NT2/D1 (cell line): ENCODE results near the gene CTSF.
"Not testable (repeated sequence)": the region's sequence is repeated elsewhere in the genome, so short reads cannot be mapped to it uniquely, and the experiment has no call there.

Source experiments
- DNase-seq: peaks from one replicate; pipeline ENCODE4 v3.0.0-alpha.2; 2011; ENCODE audit warnings: low read depth, low spot score
- H3K27me3 ChIP-seq: 2 replicates; pipeline ENCODE4 v1.6.0; 2011; ENCODE audit warnings: mild to moderate bottlenecking; ENCODE audit not compliant: insufficient read length, insufficient read depth
- H3K36me3 ChIP-seq: 2 replicates; pipeline ENCODE4 v1.6.1; 2011; ENCODE audit warnings: mild to moderate bottlenecking, low read length, mixed read lengths; ENCODE audit not compliant: insufficient read depth, insufficient read length
- H3K4me1 ChIP-seq: 2 replicates; pipeline ENCODE4 v1.5.1; 2011; ENCODE audit not compliant: insufficient read depth, insufficient read length
- H3K4me3 ChIP-seq: 2 replicates; pipeline ENCODE4 v1.5.1; 2011; ENCODE audit warnings: low read depth; ENCODE audit not compliant: insufficient read length
- H3K9ac ChIP-seq: 2 replicates; pipeline ENCODE4 v1.6.0; 2011; ENCODE audit warnings: low read depth; ENCODE audit not compliant: insufficient read length
- H3K9me3 ChIP-seq: 2 replicates; pipeline ENCODE4 v1.5.1; 2011; ENCODE audit warnings: mild to moderate bottlenecking, low read length; ENCODE audit not compliant: insufficient read depth
- SUZ12 ChIP-seq: IDR thresholded peaks from 2 replicates; pipeline ENCODE4 v1.6.1; 2011; ENCODE audit not compliant: insufficient read length, insufficient read depth; ENCODE audit errors: extremely low read depth
- YY1 ChIP-seq: IDR thresholded peaks from 2 replicates; pipeline ENCODE4 v1.6.1; 2011; ENCODE audit not compliant: insufficient read length, insufficient read depth
- ZNF274 ChIP-seq: IDR thresholded peaks from 2 replicates; pipeline ENCODE4 v1.6.1; 2011; ENCODE audit warnings: mild to moderate bottlenecking, low read depth, low read length

CTSF gene

DNA sequence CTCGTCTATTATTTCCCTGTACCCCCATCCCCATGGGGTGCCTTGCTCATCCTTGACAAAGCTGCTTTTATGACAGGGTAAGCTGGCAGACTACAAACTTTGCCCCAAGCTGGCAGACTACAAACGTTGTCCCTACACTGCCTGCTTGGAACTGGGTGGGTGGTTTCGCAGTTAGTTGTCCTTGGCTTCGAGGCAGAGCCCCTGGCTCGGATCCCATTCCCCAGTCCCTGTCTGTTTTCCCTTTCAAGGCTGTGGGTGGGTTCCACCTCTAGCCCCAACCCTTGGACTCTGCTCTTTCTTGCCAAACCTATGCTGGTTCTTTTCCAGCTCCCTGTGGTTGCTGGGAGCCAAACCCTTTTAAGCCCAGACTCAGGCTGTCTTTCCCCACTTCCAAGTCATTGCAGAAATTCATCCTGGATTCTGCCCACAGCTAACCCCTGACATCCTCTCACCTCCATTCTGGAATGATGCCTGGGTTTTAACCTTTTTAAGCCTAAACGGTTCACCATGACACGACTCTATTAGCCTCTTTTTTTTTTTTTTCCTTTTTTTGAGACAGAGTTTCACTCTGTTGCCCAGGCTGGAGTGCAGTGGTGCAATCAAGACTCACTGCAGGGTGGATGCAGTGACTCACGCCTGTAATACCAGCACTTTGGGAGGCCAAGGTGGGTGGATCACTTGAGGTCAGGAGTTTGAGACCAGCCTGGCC is 38.9 kb upstream of the CTSF start:
- DNase-seq = no peak
- peaks cover 5% of the 10 kb centered on the region; the same call in 1 of the 2 replicates for H3K9me3 ChIP-seq
- H3K36me3 ChIP-seq = peaks cover 50% of the 10 kb centered on the region
- H3K4me3 ChIP-seq = no peak overlapping the region
- peaks cover 4% of the 10 kb centered on the region for H3K4me1 ChIP-seq
- no peaks in the 10 kb centered on the region for H3K27me3 ChIP-seq
- H3K9ac ChIP-seq = no peak overlapping the region
- TF ChIP-seq YY1 = no peak
- TF ChIP-seq SUZ12 = no peak
- no peak for TF ChIP-seq ZNF274

DNA sequence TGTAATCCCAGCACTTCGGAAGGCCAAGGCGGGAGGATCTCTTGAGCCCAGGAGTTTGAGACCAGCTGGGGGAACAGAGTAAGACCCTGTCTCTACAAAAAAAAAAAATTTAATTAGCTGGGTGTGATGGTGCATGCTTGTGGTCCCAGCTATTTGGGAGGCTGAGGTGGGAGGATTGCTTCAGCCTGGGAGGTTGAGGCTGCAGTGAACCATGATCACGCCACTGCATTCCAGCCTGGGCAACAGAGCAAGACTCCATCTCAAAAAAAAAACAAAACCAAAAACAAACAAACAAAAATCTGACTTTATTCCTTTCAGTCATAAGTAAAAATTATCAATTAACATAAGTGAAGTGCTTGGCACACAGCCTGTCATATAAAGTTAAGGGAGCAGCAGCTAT is 38.2 kb upstream of the CTSF start:
- not testable (repeated sequence) for H3K9ac ChIP-seq, H3K4me3 ChIP-seq, H3K4me1 ChIP-seq, DNase-seq, H3K27me3 ChIP-seq, H3K9me3 ChIP-seq
- peaks cover 55% of the 10 kb centered on the region for H3K36me3 ChIP-seq

DNA sequence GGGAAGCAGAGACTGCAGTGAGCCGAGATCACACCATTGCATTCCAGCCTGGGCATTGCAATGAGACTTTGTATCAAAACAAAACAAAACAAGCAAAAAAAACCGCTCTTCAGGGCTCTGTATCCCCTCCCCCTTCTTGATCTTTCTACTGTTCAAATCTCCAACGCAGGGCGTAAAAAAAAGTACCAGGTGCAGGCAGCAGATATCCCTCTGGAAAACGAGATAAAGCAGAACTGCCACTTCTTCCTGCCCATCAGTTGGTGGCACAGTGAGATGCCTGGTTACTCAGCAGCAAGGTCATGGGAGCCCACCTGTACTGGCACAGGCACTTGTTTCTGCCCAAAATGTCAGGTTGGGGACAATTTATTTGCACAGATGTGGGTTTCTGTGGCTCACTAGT is 35.7 kb upstream of the CTSF start:
- TF ChIP-seq ZNF274 (no peak), SUZ12 (no peak), YY1 (no peak)
- Histone ChIP-seq H3K4me3 (no peak overlapping the region), H3K9ac (no peak overlapping the region), H3K27me3 (no peaks in the 10 kb centered on the region), H3K9me3 (no peaks in the 10 kb centered on the region), H3K4me1 (peaks cover 6% of the 10 kb centered on the region), H3K36me3 (peaks cover 71% of the 10 kb centered on the region)
- DNase-seq = no peak

DNA sequence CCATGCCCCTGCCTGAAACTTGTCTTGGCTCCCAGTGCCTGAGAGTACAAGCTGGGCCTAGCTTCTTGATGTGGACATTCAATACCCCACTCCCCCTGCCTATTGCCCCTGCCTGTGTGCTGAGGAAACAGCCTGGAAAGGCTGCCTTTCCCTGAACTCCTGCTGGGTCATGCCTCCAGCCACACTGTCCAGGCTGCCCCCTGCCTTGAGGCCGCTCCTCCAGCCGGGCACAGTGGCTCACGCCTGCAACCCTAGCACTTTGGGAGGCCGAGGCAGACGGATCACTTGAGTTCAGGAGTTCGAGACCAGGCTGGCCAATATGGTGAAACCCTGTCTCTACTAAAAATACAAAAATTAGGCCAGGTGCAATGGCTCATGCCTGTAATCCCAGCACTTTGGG is 34.7 kb upstream of the CTSF start:
- TF ChIP-seq YY1 (no peak), SUZ12 (no peak), ZNF274 (no peak)
- Histone ChIP-seq H3K9ac (no peak overlapping the region), H3K27me3 (no peaks in the 10 kb centered on the region), H3K36me3 (peaks cover 76% of the 10 kb centered on the region), H3K9me3 (no peaks in the 10 kb centered on the region), H3K4me1 (peaks cover 6% of the 10 kb centered on the region), H3K4me3 (no peak overlapping the region)
- no peak for DNase-seq

DNA sequence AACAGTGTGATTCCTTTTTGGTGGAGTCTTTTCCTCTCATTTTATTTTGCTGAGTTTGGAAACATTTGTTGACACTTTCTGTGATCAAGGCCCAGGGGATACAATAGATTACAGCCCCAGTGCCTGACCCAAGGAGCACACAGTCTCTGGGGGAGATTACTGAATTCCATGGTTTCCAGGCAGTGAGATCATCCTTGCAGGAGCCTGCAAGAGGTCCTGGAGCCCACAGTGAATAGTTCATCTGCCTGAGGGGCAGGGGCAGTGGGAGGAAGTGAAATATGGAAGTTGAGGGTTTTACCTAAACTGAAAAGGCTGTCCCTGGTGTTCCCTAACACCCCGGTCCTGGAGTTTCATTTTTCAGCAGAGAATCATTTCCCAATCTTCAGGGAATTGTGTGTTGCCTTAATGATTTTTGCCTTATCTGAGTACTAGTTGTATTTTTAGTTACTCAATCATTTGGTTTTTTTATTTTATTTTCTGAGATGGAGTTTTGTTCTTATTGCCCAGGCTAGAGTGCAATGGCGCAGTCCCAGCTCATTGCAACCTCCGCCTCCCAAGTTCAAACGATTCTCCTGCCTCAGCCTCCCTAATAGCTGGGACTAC is 32.3 kb upstream of the CTSF start:
- Histone ChIP-seq H3K36me3 (peaks cover 69% of the 10 kb centered on the region), H3K9ac (no peak overlapping the region), H3K27me3 (no peaks in the 10 kb centered on the region), H3K9me3 (no peaks in the 10 kb centered on the region), H3K4me3 (no peak overlapping the region), H3K4me1 (peaks cover 6% of the 10 kb centered on the region)
- no peak for DNase-seq
- no peak for TF ChIP-seq SUZ12
- TF ChIP-seq ZNF274 = no peak
- no peak for TF ChIP-seq YY1

DNA sequence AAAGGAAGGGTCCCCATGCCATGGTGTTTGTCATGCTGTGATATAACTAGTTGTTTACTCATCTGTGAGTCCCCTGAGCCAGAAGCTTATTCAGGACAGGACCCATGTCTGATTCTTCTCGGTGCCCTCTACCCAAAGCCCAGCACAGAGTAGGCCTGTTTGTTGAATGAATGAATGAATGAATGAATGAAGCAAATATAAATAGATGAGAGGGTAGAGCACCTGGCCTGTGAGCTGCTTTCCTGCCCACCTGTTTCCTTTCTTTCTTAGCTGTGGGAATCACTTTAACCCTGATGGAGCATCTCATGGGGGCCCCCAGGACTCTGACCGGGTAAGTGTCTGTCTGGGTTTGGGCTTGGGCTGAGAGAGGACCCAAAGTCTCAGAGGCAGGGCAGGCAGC is 31.8 kb upstream of the CTSF start:
- peaks cover 6% of the 10 kb centered on the region for H3K4me1 ChIP-seq
- no peak for DNase-seq
- no peaks in the 10 kb centered on the region for H3K27me3 ChIP-seq
- TF ChIP-seq ZNF274 (no peak), YY1 (no peak), SUZ12 (no peak)
- no peak overlapping the region for H3K9ac ChIP-seq
- H3K9me3 ChIP-seq = no peaks in the 10 kb centered on the region
- no peak overlapping the region for H3K4me3 ChIP-seq
- H3K36me3 ChIP-seq = peaks cover 67% of the 10 kb centered on the region

DNA sequence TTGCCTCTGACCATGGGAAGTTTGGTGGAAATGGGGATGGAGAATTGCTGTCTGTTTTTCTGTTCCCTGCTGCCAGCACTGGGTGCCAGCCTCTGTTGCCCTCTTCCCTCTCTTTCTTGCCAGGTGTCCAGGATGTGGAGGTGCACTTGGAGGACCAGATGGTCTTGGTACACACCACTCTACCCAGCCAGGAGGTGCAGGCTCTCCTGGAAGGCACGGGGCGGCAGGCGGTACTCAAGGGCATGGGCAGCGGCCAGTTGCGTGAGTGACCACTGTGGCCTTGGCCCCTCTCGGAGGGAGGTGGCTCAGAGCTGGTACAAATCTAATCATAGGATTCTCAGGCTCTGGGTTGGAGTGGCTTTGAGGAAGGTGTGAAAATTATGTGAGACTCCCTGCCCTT is 30.6 kb upstream of the CTSF start:
- Histone ChIP-seq H3K9ac (no peak overlapping the region), H3K4me3 (no peak overlapping the region), H3K27me3 (no peaks in the 10 kb centered on the region), H3K9me3 (no peaks in the 10 kb centered on the region), H3K36me3 (peaks cover 57% of the 10 kb centered on the region), H3K4me1 (peaks cover 6% of the 10 kb centered on the region)
- no peak for DNase-seq
- TF ChIP-seq ZNF274 (no peak), YY1 (no peak)
